NAMALWA (cell line): ENCODE measurements around the gene LYPD3.
"Not testable (repeated sequence)": the region's sequence is repeated elsewhere in the genome, so short reads cannot be mapped to it uniquely, and the experiment has no call there.

Source experiments
- DNase-seq: peaks from one replicate; pipeline ENCODE4 v3.0.0-alpha.2; 2015; ENCODE audit warnings: low spot score

LYPD3 gene

GRCh38 chr19:43465468-43466120 lies at the start of gene LYPD3:
LYPD3 (minus strand) TSS chr19:43465608; CDS start chr19:43465571, 37 bp downstream.
- DNase-seq = no peak

DNA sequence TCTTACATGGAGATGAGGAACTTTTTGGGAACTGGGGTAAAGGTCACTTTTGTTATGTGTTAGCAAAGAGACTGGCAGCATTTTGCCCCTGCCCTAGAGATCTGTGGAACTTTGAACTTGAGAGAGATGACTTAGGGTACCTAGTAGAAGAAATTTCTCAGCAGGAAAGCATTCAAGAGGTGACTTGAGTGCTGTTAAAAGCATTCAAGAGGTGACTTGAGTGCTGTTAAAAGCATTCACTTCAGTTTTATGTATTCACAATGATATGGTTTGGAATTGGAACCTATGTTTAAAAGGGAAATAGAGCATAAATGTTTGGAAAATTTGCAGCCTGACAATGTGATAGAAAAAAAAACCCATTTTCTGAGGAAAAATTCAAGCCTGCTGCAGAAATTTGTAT lies 47.0 kb upstream of the LYPD3 start:
- not testable (repeated sequence) for DNase-seq

DNA sequence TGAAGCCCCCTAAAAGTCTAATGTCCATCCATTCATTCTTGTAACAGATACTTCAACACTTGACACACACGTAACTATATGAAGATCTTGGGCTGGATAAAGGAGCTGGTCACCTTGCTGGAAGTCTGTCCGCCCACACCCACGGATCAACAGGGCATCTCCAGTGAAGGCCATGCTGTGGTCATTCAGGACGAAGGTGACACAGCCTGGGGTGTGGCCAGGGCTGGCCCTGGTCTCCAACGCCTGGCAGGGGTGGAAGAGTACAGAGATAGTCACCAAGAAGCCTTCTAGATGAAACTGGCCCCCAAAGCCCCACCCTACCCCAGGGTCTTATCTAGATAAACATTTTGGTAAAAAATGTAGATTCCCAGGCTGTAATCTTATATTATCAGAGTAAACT lies 45.9 kb upstream of the LYPD3 start:
- DNase-seq = no peak

- no peak for DNase-seq
Observed at GRCh38 chr19:43510713-43511112, 45.3 kb upstream of the LYPD3 start.

DNA sequence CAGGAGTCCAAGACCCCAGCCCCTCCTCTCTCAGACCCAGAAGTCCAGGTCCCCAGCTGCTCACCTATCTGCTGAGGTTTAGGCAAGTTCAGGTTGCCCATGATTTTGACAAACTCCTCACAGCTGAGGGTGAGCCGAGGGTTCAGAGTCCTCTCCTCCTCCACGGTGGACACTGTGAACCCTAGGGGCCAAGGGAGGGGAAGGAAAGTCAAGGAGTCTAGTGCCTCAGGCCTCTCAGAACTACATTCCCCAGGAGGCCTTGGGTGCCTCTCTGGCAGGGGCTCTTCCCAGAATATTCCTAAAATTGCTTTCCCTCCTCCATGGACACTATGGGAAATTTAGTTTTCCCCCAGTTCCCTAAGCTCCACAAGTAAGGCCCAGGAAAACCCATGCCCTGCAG lies 42.5 kb upstream of the LYPD3 start:
- no peak for DNase-seq

GRCh38 chr19:43506629-43507028 lies 41.2 kb upstream of the LYPD3 start:
- DNase-seq = no peak

DNA sequence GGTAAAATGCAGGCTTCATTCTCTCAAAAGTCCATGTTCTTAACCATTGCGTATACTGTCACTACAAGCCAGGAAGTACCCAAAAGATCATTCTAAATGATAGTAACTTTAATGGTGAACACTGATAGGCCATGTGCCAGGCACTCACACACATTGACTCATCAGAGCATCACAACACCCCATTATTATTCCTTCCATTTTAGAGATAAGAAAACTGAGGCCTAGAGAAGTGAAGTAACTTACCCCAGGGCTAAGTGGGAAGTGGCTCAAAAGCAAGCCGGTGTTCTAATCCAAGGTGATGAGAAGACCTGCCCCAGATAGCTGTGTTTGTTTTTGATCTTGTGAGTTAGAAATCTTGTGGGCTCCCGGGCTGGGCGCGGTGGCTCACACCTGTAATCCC lies 40.5 kb upstream of the LYPD3 start:
- DNase-seq = no peak

DNA sequence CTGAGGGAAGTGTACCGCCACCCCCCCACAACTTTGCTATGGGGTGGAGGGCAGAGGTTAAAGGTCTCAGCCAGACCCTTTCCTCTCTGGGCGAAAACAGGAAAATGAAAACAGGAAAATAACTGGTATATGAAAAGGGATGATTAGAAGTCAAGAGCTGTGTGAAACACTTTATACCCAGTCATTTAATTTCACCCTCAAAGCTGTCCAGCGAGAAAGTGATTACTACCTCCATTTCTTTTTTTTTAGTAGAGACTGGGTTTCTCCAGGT lies 39.7 kb upstream of the LYPD3 start:
- no peak for DNase-seq

DNA sequence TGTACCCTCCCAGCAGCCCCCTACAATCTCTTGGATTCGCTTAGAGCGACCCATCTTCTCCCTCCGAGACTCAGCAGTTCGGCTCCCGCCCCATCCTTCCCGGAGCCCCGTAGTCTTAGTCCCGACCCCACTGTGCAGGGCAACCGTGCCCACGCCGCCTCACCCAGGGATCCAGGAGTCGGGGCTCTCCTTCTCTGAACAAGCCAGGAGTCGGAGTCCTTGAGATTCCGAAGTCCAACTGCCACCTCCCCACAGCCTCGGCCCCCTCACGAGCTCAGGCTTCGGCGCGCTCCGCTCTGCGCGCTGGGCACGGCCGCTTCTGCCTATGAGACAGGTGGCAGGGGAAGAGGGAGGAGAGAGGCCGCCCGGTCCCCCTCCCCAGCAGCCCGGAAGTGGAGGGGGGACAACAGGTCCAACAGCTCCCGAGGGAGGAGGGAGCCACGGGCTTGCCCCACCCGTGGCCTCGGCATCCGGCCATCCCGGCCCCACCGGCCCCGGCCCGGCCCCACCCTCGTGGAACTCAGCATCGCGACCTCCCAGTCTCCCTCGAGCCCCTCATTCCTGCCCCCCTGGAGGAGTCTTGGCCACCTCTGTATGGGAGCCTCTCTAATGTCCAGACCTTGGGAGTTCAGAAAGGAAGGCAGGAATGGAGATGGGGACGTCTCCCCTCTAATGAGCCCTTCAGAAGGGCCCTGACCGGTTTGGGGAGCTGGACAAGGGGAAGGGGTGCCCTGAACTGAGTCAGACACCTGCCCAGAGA lies 39.2 kb upstream of the LYPD3 start, which contains the start of gene PHLDB3:
Gene PHLDB3 (minus strand): TSS at position 321 of the 760 bp plus-strand sequence. CDS start 628 bp downstream, outside the sequence.
- no peak for DNase-seq

DNA sequence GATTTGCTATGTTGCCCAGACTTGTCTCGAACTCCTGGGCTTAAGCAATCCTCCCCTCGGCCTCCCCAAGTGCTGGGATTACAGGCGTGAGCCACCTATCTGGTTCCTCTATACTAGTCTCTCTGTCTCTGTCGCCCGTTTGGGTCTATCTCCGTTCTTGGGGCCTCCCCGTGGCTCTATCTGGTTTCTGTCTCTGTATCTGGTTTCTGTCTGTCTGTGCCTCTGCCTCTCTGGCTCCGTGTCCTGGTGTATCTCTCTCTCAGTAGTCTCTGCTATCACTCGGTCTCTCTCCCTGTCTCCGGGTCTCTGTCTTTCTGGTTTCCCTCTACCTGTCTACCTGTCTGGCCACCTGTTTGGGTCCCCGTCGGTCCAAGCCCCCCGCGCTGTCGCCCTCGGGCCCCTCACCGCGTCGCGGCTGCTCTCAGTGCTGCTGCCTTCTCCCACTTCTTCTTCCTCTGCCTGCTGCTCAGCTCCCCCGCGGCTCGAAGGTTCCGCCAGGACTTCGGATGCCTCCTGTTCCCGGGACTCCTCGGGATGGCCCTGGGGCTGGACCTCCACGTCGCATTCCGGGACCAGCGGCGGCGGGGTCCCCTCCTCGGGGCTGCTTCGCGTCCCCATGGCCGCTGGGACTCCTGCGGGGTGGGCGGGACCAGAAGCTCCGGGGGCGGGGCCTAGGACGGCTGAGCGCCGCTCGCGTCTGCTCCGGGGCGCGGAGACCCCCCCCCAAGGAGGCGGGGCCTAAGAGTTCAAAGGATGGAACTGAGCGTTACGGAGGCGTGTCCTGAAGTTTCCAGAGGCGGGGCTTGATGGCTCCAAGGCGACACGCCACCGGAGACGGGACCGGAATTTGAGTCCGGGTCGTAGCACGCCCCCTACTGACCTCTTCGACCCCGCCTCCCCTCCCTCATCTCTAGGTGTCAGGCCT lies 38.4 kb upstream of the LYPD3 start:
- peak; percentile 97 for DNase-seq

- DNase-seq = no peak
Observed at GRCh38 chr19:43502419-43502976, 37.1 kb upstream of the LYPD3 start.

DNA sequence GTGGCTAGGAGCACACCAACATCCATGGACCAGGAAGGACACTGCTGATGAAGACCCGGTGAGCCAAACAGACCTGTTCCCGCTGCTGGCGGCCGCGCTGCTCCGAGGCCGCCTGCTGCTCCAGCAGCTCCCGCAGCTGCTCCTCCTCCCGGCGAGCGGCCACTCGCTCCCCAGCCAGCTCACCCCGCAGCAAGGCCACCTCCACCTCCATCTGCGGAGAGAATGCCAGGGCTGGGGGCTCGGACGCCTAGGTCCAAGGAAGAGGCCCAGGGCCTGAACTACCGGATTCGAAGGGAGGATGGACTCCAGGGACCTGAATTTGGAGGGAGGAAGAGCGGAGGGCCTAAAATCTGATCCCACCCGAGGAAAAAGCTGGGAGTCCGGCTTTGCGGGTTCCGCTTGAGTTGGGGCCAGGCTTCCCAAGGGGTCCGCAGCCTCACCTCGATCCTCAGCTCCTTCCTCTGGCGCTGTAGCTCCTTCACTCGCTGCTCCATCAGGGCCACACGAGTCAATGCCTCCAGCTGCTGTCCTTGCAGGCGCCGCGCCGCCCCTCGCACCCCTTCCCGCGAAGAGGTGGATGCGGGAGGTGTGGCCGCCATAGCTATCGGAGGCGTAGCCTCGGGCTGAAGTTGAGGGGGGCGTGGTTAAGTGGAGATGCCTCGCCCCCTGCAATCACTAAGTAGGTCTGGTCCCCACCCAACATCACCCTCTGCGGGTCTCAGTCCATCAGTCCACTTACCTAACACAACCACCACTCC lies 36.4 kb upstream of the LYPD3 start:
- DNase-seq = no peak

- no peak for DNase-seq
Observed at GRCh38 chr19:43499042-43499441, 33.6 kb upstream of the LYPD3 start.

DNA sequence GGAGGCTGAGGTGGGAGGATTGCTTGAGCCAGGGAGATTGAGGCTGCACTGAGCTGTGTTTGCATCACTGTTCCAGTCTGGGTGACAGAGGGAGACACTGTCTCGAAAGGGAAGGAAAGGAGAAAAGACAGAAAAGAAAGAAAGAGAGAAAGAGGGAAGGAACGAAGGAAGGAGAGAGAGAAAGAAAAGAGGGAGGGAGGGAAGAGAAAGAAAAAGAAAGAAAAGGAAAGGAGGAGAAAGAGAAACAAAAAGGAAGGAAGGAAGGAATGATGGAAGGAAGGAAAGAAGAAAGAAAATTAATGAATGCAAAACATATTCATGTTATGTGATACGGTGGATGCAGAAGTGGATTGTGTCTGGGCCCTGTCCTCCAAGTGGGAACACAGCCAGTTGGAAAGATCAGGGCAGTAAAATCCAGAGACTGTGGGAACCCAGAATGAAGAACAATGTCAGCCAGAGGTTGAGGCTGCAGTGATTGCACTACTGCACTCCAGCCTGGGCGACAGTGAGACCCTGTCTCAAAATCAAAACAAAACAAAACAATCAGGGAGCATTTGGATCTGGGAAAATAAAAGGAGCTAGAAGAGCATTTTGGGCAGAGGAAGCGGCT lies 32.9 kb upstream of the LYPD3 start:
- no peak for DNase-seq

- no peak for DNase-seq
Observed at GRCh38 chr19:43496960-43497359, 31.6 kb upstream of the LYPD3 start.

- no peak for DNase-seq
Observed at GRCh38 chr19:43495082-43495481, 29.7 kb upstream of the LYPD3 start.

DNA sequence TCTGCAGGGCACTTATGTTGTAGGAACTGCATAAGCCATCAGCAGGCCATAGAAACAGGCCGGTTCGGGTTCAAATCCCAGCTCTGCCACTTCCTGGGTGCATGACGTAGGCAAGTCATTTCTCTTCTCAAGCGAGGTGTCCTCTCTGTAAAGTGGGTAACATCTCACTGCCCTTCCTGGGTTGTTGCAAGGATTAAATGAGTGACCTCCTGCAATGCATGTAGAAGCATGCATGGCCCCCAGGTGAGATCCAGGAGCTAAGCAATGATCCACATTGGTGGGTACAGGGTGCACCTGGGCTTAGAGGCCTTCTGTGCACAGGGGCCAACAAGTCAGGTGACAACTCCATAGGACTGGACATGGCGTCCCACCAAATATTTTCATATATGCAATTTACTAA lies 25.4 kb upstream of the LYPD3 start:
- DNase-seq = no peak

- no peak for DNase-seq
Observed at GRCh38 chr19:43489979-43490599, 24.7 kb upstream of the LYPD3 start.

GRCh38 chr19:43489310-43489709 lies 23.9 kb upstream of the LYPD3 start:
- DNase-seq = no peak

GRCh38 chr19:43488179-43488578 lies 22.8 kb upstream of the LYPD3 start:
- DNase-seq = no peak

DNA sequence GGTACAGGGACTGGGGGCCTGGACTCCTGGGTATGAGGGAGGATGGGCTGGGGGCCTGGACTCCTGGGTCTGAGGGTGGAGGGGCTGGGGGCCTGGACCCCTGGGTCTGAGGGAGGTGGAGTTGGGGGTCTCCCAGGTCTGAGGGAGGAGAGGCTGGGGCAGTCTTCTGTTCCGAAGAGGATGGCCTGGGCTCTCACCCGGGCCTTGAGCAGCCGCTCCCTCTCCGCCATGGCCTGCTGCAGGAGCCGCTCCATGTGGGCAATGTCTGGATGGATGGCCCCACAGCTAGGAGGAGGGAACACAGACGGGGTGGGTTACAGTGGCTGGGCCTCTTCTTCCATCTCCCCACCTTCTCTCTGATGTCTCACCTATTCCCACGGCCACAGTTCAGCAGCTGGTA lies 21.0 kb upstream of the LYPD3 start:
- no peak for DNase-seq
